Islet of Langerhans (tissue), 1 donor: ENCODE measurements around the gene GRIP2.

Source experiments
- FAIRE-seq: peaks from one replicate; lab custom pipeline; 2011; peaks lifted over from hg19 to GRCh38; lab: Jason Lieb, UNC

The GRIP2 gene

DNA sequence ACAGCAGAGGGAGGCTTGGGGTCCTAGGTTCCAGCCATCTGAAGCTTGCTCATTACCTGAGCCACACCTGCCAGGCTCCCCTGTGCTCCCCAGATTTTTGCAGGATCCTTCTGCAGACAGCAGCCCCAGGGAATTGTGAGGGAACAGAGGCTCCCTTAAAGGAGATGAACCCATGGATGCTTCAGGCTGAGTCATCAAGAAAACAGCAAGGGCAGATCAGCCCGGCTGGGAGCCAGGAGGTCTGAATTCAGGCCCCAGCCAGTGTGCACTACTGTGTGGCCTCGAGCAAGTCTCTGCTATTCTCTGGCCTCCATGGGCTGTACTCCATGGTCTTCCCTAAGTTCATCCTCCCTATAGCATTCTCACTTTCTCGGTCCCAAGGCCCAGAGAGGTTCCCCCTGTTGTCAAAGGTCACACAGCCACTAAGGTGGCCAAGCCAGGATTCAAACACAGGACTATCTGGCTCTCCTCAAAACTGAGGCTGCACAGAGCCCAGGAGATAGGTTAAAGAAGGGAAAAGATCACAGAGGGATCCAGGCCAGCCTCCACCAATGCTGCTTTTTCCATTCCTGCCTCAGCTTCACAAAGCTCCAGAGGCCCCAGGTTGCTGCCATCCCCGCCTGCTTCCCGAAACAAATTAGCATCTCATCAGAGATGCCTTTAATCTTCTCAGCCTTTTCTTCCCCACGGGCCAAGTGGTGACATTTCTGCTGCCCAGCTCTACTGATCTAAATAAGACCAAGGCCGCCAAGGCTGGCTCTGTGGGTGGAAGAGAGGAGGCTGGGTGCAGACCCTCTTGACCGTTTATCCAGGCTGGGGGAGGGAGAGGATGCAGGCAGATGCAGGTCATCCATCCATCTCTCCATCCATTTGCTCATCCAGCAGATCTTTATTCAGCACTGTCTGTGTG, 21.2 kb upstream of the GRIP2 start:
- FAIRE-seq: no peak

DNA sequence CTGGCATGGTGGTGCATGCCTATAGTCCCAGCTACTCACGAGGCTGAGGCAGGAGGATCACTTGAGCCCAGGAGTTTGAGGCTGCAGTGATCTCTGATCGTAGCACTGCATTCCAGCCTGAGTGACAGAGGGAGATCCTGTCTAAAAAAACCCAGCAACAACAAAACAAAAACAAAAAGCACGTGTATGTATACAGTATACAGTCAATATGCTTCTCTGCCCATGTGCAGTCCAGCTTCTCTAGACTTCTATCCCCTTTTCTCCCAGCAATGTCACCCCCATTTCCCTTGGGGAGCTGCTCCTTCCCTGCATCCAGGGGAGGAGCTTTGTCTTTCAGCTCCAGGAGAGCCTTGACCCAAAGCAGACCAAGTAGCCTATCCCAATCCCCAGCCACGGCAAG, 20.0 kb upstream of the GRIP2 start:
- no peak for FAIRE-seq

DNA sequence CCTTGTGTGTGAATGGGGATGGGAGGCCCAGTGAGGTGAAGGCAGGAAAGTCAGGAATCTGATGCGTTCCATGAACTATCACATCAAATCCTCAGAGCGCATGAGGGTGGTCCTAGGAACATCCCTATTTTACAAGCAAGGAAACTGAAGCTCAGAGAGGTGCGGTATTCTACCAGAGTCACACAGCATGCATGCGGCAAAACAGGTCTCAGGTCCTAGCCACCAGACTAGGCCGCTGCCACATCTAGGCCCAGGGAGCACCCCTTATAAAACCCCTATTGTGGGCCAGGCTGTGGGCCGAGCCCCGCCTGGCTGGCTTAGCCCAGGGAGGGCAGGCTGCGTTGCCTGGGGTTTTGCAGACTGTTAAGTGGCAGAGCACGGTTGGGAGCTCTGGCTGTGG, 17.9 kb upstream of the GRIP2 start:
- no peak for FAIRE-seq

DNA sequence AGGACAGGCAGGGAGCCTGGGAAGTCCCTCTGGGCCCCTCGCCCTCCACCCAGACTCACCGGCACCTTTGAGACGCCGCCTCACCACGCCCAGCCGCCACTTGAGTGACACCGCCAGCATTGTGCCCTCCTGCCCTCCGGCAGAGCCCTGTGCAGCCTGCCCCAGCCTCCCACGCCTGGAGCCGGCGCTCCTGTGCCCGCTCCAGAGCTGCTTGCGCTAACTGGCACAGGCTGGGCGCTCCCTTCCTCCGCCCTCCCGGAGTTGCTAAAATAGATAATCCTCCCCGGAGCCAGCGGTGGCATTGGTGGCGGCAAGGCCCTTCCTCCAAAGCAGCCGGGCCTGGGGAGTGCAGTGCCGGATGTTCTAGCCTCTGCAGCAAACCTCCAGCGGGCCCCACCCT, 15.7 kb upstream of the GRIP2 start:
- FAIRE-seq: no peak

DNA sequence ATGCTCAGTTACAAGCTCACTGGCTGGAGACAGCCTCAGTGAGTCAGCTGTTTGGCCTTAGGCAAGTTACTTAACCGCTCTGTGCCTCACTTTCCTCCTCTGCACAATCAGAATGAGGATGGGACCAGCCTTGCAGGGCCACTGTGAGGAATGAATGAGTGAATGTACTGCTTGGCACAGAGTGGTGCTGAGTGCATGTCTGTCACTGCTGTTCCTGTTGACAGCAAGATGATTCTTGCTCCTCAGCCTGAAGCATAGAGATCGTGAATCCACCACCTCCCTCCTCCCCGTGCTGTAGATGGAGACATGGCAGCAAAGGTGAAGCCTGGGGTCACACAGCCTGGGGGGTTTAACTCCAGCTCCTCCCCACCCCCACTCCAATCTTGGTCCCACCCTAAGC, 14.6 kb upstream of the GRIP2 start:
- FAIRE-seq: no peak

DNA sequence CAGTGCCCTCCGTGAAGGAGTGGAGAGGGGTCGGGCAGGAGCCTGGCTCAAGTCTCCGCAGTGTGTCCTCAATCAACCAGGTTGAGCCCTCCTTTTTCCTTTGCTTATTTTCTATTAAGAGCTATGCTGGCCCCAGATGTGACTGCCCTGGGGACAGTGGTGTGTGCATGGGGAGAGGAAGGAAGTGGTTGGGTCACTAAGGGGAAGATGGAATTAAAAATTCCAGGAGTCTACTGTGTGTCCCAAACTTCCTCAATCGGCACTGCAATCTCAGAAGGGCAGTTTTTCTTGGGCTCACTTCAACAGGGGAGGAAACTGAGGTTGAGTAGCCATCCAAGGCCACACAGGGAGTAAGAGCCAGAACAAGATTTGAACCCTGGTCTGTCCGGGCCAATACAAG, 13.7 kb upstream of the GRIP2 start:
- no peak for FAIRE-seq

DNA sequence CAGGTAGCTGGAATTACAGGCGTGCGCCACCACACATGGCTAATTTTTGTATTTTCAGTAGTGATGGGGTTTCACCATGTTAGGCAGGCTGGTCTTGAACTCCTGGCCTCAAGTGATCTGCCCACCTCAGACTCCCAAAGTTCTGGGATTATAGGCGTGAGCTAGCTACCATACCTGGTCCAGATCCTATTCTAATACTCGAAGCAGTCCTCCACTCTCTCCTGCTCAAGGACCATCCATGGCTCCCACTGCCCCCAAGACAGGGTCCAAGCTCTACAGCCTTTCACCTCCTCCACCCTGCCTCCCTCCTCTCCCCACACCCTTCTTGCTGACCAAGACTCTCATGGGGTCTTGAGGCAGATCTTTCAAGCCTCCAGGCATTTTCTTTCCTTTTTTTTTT, 12.6 kb upstream of the GRIP2 start:
- FAIRE-seq: no peak

DNA sequence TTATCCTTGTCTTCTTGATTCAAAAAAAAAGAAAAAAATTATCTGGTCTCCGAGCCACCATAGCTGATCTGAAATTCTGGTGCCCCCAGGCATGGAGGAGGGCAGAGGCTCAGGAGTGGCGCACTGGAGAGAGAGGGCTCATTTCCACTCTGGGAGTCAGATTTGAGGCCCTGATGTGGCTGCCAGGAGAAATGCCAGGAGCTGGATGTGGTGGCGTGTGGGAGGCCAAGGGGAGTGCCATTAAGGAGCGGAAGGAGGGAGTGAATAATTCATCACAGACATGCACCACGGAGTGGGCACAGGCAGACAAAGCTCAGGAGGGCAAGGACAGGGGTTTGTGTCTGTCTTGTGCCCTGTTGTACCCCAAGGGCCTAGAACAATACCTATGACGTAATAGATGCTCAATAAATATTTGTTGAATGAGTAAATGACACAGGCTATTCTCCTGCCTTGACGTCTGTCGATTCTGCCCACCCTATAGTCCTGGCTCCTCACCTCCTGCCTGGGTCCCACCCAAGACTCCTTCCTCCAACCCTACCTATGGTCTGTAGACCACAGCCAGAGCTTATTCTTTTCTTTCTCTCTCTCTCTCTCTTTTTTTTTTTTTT, 12.0 kb upstream of the GRIP2 start:
- no peak for FAIRE-seq

DNA sequence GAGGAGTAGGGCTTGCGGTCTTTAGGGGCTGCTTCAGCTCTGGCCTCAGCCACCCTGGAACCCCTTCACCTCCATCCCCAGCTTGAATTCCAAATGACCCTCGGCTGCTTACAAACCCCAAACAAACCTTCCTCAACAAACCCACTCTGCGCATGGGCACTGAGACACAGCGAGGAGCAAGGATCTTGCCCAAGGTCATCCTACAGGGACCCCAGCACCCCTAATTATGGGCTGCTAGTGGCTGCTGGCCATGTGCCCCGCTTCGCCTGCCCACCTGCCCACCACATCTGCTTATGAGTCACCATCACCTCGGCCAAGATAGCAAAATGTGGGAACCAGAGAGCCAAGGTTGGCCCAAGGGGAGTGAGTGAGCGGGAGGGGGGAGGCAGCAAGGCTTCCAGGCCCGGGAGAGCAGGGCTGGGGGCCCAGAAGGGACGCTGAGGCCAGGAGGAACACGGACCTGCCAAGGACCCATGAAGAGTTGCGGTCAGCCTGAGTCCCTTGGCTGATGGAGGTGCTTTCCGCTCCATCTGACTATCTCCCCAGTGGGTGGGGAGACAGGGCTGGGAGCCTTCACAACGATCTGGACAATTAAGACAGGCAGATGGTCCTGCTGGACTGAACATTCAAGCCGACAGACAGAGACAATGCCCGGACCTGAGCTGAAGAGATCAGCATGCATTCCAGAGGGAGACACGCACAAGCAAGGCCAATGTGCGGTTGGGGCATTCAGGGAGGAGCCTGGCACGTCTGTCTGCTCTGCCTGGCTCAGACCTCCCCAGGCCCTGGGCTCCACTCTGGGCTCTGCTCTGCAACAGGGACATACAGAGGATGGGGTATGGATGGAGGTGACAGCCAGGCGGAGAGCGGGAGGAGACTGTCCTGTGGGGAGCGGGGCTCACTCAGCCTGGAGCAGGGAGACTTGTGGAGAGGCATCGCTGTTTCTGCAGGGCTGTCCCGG, 10.8 kb upstream of the GRIP2 start:
- FAIRE-seq: no peak

DNA sequence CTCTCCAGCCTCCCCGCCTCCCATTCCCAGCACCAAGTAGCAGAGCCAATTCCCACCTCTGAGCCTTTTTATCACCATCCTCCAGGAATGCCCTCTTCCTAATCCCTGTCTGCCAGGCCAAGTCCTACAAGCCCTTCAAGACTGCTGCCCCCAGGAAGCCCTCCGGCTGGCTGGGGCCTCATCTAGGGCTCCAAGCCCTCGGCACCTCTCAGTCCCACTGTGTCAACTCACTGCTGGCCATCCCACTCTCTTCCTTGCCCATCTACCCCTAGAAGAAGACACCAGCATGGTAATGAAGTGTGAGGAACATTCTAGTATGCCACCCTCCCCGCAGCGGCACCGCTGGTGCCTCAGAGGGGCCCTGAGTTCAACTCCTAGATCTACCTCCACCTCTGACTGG, 10.0 kb upstream of the GRIP2 start:
- no peak for FAIRE-seq

DNA sequence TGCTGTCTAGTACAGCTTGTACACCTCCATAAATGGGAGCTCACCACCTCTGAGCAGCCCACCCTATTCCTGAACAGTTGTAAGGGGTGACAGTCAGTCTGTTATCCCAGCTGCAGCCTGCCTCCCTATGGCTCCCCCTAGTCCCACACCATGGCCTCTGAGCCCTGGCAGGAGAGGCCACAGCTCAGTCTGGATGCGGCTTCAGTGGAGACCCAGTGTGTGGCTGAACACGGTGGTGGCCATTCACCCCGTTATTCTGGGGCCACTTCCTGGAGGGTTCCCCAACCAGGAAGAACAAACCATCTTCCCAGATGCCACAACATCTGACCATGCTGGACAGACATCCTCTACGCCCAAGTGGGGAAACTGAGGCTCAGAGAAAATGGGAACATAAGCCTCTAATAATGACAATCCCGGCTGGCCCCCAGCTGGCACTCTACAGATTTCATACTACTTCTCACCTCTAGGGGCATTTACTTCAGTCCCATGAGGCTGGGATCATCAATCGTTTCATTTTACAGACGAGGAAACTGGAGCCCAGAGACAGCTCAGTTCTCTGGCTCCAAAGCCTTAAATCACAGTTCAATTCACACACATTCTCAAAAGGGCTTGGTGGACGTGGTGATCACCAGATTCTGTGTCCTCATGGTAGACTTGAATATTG, 9.2 kb upstream of the GRIP2 start:
- no peak for FAIRE-seq

DNA sequence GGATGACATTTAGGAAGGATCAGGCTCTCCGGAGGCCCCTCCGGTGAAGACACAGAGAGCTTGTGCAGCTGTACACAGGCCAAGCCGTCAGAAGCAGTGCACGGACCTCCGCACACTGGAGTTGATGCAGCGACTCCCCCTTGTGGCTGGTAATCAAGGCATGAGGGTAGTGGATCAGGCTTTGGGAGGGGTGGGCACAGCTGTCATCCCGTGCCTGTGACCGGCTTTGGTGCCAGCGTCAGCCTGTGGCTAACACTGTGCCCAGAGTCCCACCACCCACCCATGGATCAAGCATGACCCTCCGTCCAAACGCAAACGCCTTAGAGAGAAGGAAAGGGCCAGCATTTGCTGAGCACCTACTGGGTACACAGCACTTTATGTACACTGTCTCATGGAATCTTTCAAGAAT, 8.2 kb upstream of the GRIP2 start:
- no peak for FAIRE-seq

DNA sequence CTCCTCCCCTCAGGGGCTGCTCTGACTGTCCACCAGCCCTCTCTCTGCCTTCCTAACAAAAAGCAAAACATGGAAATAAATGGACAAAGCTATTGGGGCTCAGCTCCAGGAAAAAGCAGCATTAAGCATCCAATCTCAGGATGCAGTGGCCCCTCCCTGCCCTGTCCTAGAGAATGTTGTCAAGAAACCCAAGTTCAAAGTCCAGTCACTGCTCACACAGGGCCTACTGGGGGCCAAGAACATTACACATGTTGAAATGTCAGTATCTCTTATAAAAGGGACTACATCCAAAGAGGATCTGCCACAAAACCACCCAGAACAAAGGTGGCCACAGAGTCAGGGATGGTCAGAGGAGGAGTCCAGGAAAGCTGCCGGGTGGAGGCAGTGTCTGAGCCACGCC, 7.6 kb upstream of the GRIP2 start:
- no peak for FAIRE-seq

DNA sequence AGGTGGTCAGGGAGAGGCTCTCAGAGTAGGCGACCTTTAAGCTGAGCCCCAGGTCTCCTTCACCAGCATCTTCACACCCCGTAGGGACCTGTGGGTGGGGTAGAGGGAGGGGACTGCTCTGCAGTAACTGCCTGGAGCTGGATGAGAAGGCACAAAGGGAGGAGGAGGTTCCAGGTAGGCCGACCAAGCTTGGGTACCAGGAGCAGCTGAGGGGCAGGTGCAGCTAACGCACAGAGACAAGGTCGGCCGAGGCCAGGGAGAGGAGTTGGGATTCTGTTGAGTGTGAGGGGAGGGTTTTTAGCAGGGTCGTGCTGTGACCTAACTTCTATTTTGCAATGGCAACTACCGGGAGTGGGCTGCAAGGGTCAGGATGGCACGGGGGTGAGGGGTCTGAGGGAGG, 5.9 kb upstream of the GRIP2 start:
- no peak for FAIRE-seq

DNA sequence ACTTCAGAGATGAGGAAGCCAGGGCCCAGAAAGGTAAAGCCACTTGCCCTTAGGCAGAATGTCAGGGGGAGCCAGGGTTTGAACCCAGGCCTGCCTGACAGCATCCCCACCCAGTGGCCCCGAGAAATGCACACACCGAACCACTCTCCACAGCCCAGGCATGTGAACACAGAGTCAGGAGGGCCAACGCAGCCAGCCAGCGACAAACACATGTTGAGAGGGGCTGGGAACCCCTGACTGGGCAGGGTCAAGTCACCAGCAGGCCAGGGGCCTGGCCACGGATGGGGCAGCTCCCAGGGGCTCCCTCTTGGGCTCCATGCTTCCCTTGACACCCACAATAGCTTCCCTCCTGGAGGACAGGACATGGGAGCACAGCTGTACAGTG, 5.1 kb upstream of the GRIP2 start:
- FAIRE-seq: no peak

DNA sequence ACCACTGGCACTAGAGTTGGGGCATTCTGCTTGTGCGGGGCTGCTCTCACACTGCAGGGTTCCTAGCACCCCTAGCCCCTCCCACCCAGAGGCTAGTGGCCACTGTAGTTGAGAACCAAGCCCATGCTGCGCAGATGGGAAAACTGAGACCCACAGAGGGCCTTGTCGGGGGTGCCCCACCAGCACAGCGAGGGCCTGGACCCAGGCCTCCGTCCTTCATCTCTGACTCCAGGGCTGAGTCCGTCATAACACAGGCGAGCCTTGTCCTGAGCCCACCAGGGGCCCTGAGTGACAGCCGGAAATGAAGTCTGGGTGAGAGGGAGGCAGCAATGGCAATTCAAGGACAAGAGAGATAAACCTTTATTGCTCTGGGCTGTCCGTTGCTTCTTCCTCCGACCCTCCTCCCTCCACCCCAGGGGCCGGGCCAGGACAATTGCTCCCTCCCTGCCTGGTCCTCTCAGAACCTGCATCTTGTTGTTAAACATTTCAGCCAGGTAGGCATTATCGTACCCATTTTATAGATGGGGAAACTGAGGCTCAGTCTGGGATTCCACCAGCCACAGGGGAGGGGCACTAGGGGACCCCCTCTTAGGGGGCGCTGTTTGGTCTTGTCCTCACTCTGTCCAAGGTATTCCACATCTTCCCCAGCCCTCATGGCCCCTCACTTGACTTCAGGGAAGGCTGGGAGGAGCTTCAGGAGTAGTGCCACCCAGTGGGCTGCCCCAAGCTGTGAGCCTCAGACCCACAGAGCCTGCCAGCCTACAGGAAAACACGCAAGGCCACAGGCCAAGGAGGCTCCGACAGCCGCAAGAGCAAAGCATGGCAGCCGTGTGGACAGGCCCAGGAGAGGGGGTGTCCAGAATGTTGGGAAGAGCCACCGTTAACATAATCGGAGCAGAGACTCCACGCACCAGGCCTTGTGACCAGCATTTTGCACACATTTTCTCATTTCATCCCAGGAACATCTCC, 4.4 kb upstream of the GRIP2 start:
- no peak for FAIRE-seq

DNA sequence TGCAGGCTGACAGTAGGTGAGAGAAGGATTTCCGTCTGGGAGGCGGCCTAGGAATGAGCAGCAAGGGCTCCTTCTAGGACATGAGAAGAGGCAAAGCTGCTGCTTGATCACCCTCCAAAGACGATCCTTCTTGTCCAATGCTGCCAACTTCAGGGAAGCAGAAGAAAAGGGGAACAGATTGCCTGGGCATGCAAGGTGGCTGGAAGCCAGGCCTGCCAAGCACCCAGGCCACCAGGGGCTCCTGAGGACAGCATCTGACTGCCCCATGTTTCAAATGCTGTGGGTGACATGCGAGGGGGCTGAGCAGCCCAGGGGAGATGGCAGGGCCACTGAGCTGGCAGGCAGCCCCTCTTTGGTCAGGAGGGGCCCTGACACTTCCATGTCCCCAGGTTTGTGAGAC, 3.3 kb upstream of the GRIP2 start:
- no peak for FAIRE-seq

DNA sequence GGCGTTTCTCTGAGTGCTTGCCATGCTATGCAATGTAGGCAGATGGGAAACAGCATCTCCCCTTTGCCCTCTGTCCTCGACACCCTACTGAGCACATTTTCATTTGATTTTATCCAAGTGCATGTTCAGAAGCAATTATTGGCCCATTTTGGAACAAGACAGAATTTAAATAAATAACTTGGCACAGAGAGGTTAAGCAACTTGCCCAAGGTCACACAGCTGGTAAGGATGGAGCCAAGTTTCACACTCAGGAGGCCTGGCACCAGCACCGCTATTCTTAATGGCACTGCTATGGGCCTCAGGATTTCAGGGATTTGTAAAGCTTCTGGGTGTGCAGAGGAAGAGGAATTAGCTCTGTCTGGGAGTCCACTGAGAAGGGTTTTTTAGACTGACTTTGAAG, 2.5 kb upstream of the GRIP2 start:
- FAIRE-seq: no peak

DNA sequence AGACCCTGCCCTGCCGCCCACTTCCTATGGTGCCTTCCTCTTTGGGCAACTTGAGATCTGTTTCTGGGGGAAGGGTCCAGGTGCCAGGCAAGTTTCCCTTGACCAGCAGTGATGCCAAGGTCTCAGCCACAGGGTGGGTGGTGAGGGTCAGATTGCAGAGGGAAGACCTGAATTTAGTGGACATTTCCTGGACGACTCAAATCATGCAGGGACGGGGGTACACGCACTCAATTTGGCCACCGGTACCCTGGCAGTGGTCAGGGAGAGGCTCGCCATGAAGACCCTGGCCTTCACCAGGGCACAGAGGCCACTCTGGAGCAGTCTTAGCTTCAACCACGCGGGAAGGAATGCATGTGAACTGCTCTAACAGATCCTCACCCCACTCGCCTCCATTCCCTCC, 1.5 kb upstream of the GRIP2 start:
- no peak for FAIRE-seq

DNA sequence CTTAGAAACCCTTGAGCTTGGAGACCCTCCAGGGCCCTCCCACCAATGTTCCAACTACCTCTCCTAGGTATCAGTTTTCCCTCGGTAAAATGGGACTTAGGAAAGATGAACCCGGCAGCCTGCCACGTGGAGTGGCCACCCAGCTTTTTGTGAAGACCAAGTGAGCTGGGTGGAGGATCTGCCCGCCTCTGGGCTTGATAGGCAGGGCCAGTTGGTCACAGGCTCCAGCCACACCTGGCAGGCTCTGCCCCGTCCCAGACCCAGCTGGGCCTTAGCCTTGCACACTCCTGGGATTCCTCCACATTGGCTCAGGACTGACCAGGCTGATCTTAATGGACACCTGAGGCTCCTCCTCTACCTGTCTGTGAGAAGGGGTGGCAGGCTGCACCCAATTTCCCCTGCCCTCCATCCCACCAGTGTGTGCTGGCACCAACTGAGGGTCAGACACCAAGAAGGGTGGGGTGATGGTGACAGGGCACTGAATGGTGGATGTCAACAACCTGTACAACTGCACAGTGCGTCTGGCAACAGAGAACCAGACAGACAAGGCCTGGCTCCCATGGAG, 761 bp upstream of the GRIP2 start:
- FAIRE-seq: no peak

DNA sequence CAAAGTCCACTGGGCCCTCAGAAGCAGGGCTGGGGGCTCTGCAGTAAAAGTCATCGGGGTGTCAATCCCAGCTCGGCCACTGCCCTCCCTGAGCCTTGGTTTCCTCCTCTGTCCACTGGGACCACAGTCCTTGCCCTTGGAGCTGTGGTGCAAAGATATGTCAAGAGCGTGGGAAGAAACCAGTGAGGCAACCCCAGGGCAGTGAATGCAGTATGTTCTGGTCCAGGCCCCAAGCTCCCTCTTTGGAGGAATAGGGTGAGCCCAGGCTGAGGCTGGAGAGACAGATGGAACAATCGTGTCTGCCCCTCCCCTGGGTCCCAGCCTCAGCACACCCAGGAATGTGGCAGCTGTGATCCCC, 779 bp downstream of the GRIP2 start:
- FAIRE-seq: no peak
